ENCODE data around the gene CCNY.

CCNY gene

DNA sequence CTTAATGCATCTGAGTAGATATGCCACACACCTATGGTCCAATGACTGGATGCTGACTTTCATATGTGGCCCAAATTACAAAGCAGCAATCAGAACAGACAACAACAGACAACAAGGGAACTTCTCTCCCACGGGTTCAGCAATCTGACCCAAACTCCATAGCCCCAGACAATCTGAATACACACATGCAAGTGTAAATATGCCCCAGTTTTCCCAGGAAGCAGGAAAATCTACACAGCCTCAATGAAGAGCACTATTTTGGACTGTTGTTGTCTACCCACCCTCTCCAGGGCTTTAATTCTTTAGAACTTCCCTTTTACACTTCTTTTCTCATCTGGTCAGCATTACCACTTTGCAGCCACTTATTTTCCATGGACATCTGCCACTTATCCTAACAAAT is 2.0 kb upstream of the CCNY start:
- no peak for TF ChIP-seq YY1 (IDR thresholded peaks at IDR 0.05; ENCODE audit: insufficient read depth, insufficient read length)
- no peak for TF ChIP-seq SUZ12 (IDR thresholded peaks at IDR 0.05; ENCODE audit: extremely low read depth, insufficient read depth, insufficient read length)
- TF ChIP-seq ZNF274 (IDR thresholded peaks at IDR 0.05; ENCODE audit: low read depth, low read length), result no peak
- Histone ChIP-seq H3K9me3 (ENCODE audit: insufficient read depth, low read length) (0 out of 2 replicates have a peak, but pooled peaks cover 5% of the 10 kb centered on the region), H3K4me1 (ENCODE audit: insufficient read depth, insufficient read length) (no peaks in the 10 kb centered on the region), H3K9ac (ENCODE audit: insufficient read length, low read depth) (no peak overlapping the region), H3K27me3 (ENCODE audit: insufficient read depth, insufficient read length) (peaks cover 17% of the 10 kb centered on the region), H3K4me3 (ENCODE audit: insufficient read length, low read depth) (no peak overlapping the region), H3K36me3 (ENCODE audit: insufficient read depth, insufficient read length, low read length) (peaks cover 16% of the 10 kb centered on the region)
- no peak for DNase-seq (ENCODE audit: low read depth, low spot score)

DNA sequence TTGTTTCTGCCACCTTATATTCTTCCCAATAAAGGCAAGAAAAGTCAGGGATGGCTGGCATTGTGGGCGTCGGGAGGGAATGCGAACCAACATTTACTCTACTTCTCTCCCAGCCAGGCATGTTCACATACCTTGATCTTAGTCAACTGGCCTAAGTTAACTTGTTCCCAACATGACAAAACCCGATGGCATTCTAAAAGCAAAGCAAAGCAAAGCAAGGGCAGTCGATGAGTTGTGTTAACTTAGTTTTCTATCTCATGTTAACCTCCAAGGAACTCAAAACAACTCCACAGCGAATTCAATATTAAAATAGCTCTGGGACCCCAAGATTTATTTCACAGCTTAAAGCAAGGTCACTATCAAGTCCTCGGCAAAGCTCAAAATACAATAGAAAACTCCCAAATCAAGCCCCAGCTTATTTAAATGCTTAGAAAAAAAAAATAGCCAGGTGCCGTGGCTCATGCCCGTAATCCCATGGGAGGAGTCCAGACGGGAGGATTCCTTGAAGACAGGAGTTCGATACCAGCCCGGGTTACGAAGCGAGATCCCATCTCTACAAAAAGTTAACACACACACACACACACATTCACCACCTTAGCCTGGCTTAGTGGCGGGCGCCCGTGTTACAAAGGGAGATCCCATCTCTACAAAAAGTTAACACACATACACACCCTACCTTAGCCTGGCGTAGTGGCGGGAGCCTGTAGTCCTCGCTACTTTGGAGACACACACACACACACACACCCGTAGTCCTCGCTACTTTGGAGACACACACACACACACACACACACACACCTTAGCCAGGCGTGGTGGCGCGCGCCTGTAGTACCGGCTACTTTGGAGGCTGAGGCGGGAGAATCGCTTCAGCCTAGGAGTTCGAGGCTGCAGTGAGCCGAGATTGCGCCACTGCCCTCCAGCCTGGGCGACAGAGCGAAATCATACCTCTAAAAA is 901 bp upstream of the CCNY start:
- Histone ChIP-seq H3K9ac (ENCODE audit: insufficient read length, low read depth) (peak overlapping the region; percentile 82), H3K9me3 (ENCODE audit: insufficient read depth, low read length) (0 out of 2 replicates have a peak, but pooled peaks cover 5% of the 10 kb centered on the region), H3K4me1 (ENCODE audit: insufficient read depth, insufficient read length) (no peaks in the 10 kb centered on the region), H3K27me3 (ENCODE audit: insufficient read depth, insufficient read length) (peaks cover 17% of the 10 kb centered on the region), H3K36me3 (ENCODE audit: insufficient read depth, insufficient read length, low read length) (peaks cover 16% of the 10 kb centered on the region), H3K4me3 (ENCODE audit: insufficient read length, low read depth) (peak overlapping the region; percentile 74)
- DNase-seq (ENCODE audit: low read depth, low spot score), result no peak
- TF ChIP-seq YY1 (IDR thresholded peaks at IDR 0.05; ENCODE audit: insufficient read depth, insufficient read length), result no peak
- TF ChIP-seq SUZ12 (IDR thresholded peaks at IDR 0.05; ENCODE audit: extremely low read depth, insufficient read depth, insufficient read length), result no peak
- TF ChIP-seq ZNF274 (IDR thresholded peaks at IDR 0.05; ENCODE audit: low read depth, low read length), result no peak

DNA sequence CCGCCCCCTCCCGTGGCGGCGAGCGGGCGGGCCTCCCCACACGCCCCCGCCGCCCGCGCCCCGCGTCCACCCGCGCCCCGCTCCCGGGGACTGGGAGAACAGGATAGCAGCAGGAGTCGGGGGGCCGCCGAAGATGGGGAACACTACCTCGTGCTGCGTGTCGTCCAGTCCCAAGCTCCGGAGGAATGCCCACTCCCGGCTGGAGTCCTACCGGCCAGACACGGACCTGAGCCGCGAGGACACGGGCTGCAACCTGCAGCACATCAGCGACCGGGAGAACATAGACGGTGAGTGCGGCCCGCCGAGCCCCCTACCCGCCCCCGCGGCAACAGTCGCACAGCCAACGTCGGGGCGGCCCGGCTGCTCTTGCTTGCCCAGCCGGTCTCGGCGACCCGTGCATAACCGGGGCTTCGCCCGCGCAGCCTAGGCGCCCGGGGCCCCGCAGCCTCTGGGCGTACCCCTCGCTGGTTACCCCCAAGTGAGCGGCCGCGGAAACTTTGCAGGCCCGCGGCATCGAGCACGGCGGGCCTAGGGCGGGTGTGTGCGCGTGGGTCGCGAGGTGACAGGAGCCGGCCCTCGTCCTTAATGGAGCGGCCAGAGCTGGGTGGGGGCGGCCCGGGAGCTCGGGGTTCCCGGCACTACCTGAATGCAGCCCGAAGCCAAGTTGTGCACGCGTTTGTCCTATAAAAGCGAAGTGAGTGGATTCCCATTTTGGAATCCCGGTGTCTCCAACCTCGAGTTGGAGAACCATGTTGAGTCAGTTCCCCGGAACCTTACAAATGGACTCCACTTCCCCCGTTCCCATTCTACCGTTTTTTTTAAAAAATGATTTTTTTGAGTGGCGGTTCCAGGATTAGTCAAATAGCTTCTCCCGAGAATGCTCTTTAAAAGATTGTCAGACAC is 863 bp downstream of the CCNY start:
- no peak for DNase-seq (ENCODE audit: low read depth, low spot score)
- no peaks in the 10 kb centered on the region for H3K4me1 ChIP-seq (ENCODE audit: insufficient read depth, insufficient read length)

DNA sequence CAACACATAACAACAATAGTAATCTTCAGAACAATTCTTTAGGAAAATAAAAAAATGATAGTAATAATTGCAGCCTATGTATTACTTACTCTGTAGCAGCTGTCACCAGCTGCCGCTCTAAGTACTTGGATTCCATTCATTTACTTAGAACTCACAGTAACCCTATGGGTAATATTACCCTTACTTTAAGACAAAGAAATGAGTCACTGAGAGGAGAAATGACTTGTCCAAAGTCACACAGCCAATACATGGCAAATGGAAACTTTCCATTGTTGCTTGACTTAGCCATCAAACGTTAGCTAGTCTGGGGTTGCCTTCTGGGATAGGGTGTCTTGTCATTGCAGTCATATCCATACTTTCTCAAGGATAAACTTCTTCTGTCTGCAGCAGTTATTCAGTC is 3.6 kb downstream of the CCNY start:
- H3K9ac ChIP-seq (ENCODE audit: insufficient read length, low read depth), result no peak overlapping the region
- H3K4me3 ChIP-seq (ENCODE audit: insufficient read length, low read depth), result no peak overlapping the region
- TF ChIP-seq ZNF274 (IDR thresholded peaks at IDR 0.05; ENCODE audit: low read depth, low read length), result no peak
- no peak for TF ChIP-seq SUZ12 (IDR thresholded peaks at IDR 0.05; ENCODE audit: extremely low read depth, insufficient read depth, insufficient read length)
- no peak for TF ChIP-seq YY1 (IDR thresholded peaks at IDR 0.05; ENCODE audit: insufficient read depth, insufficient read length)
- H3K9me3 ChIP-seq (ENCODE audit: insufficient read depth, low read length), result no peaks in the 10 kb centered on the region
- H3K4me1 ChIP-seq (ENCODE audit: insufficient read depth, insufficient read length), result no peaks in the 10 kb centered on the region
- DNase-seq (ENCODE audit: low read depth, low spot score), result no peak
- peaks cover 6% of the 10 kb centered on the region for H3K36me3 ChIP-seq (ENCODE audit: insufficient read depth, insufficient read length, low read length)
- H3K27me3 ChIP-seq (ENCODE audit: insufficient read depth, insufficient read length), result peaks cover 17% of the 10 kb centered on the region

More for the DNA sequence above, 863 bp downstream of the CCNY start:
- no peak for TF ChIP-seq YY1 (IDR thresholded peaks at IDR 0.05; ENCODE audit: insufficient read depth, insufficient read length)
- TF ChIP-seq ZNF274 (IDR thresholded peaks at IDR 0.05; ENCODE audit: low read depth, low read length), result no peak
- TF ChIP-seq SUZ12 (IDR thresholded peaks at IDR 0.05; ENCODE audit: extremely low read depth, insufficient read depth, insufficient read length), result no peak
- Histone ChIP-seq H3K9ac (ENCODE audit: insufficient read length, low read depth) (peak overlapping the region; percentile 87), H3K27me3 (ENCODE audit: insufficient read depth, insufficient read length) (peaks cover 17% of the 10 kb centered on the region), H3K9me3 (ENCODE audit: insufficient read depth, low read length) (0 out of 2 replicates have a peak, but pooled peaks cover 5% of the 10 kb centered on the region), H3K36me3 (ENCODE audit: insufficient read depth, insufficient read length, low read length) (peaks cover 16% of the 10 kb centered on the region), H3K4me3 (ENCODE audit: insufficient read length, low read depth) (peak overlapping the region; percentile 77)

DNA sequence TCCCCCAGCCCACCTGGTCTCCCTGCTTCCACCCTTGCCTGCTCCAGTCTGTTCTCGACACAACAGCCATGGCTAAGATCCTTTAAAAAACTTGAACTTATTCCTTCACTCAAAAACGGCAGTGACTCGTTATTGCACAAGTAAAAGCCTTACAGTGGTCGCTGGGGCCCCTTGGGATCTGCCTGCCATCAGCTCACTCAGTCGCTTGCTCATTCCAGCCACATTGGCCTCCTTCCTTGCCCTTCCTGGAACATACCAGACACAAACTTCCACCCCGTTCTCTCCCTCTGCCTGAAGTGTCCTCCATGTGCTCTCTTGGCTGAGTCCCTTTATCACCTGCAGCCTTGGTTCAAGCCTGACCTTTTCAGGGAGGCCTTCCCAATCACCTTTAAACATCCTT is 4.7 kb downstream of the CCNY start:
- DNase-seq (ENCODE audit: low read depth, low spot score), result no peak
- Histone ChIP-seq H3K4me3 (ENCODE audit: insufficient read length, low read depth) (no peak overlapping the region), H3K9me3 (ENCODE audit: insufficient read depth, low read length) (no peaks in the 10 kb centered on the region), H3K36me3 (ENCODE audit: insufficient read depth, insufficient read length, low read length) (peaks cover 6% of the 10 kb centered on the region), H3K9ac (ENCODE audit: insufficient read length, low read depth) (no peak overlapping the region), H3K27me3 (ENCODE audit: insufficient read depth, insufficient read length) (peaks cover 17% of the 10 kb centered on the region), H3K4me1 (ENCODE audit: insufficient read depth, insufficient read length) (no peaks in the 10 kb centered on the region)
- TF ChIP-seq YY1 (IDR thresholded peaks at IDR 0.05; ENCODE audit: insufficient read depth, insufficient read length), result no peak
- TF ChIP-seq SUZ12 (IDR thresholded peaks at IDR 0.05; ENCODE audit: extremely low read depth, insufficient read depth, insufficient read length), result no peak

DNA sequence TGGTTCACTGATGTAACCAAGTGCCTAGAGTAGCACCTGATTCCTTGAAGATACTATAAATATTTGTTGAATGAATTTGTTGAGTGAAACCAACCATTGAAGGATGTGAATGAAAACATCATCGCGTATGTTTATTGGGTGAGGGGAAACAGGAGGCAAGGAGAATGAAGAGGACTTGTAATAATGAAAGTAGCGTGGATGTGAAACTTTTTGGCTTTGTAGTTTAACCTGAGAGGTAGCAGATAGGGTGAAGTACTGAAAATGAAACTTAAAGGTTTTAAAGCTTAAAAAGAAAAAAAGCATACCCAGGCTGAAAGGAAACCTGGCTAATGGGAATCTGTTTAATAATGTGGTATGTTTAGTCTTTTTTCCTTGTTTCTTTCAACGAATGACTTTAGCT is 5.2 kb downstream of the CCNY start:
- H3K36me3 ChIP-seq (ENCODE audit: insufficient read depth, insufficient read length, low read length), result peaks cover 6% of the 10 kb centered on the region
- no peaks in the 10 kb centered on the region for H3K9me3 ChIP-seq (ENCODE audit: insufficient read depth, low read length)
- peaks cover 17% of the 10 kb centered on the region for H3K27me3 ChIP-seq (ENCODE audit: insufficient read depth, insufficient read length)
- TF ChIP-seq YY1 (IDR thresholded peaks at IDR 0.05; ENCODE audit: insufficient read depth, insufficient read length), result no peak
- no peak overlapping the region for H3K4me3 ChIP-seq (ENCODE audit: insufficient read length, low read depth)
- no peak overlapping the region for H3K9ac ChIP-seq (ENCODE audit: insufficient read length, low read depth)
- H3K4me1 ChIP-seq (ENCODE audit: insufficient read depth, insufficient read length), result no peaks in the 10 kb centered on the region
- no peak for DNase-seq (ENCODE audit: low read depth, low spot score)
